Heart left ventricle (tissue), 16 donors: ENCODE data around the gene CLEC16A. TPM values are rescaled to one million over a fixed set of nuclear protein-coding genes. Genes with fewer than 3 reads are reported as not detected.

ENCODE experiments used
- ATAC-seq, 4 donors: fragments of 200-7000 bp; cut with Tn5 transposase; one replicate each; pipeline ENCODE4 v1.9.1; 2020 to 2022; ENCODE audit warnings: moderate library complexity in 4 of 4, mild to moderate bottlenecking in 3 of 4, moderate number of reproducible peaks in 1 of 4
- DNase-seq, 5 donors: peaks; one replicate each; pipeline ENCODE4 v3.0.0-alpha.2; 2020
- H3K27ac ChIP-seq, 12 donors: fragments of 200-600 bp; sonication (generic) in 4 of 12; one replicate each; pipeline versions ENCODE4 v1.5.0 to v1.8.0; 2016 to 2022; ENCODE audit warnings: mild to moderate bottlenecking in 2 of 12
- H3K27me3 ChIP-seq, 9 donors: fragments of 200-600 bp; sonication (generic) in 2 of 9; one replicate each; pipeline versions ENCODE4 v1.5.1 to v1.8.0; 2016 to 2022; ENCODE audit warnings: mild to moderate bottlenecking in 3 of 9
- H3K36me3 ChIP-seq, 9 donors: fragments of 200-600 bp; sonication (generic) in 2 of 9; one replicate each; pipeline versions ENCODE4 v1.5.0 to v1.8.0; 2018 to 2022; ENCODE audit warnings: mild to moderate bottlenecking in 2 of 9
- H3K4me1 ChIP-seq, 12 donors: fragments of 200-600 bp; sonication (generic) in 4 of 12; one replicate each; pipeline versions ENCODE4 v1.5.0 to v1.8.0; 2016 to 2022; ENCODE audit warnings: mild to moderate bottlenecking in 3 of 12
- H3K4me3 ChIP-seq, 12 donors: fragments of 200-600 bp; sonication (generic) in 4 of 12; one replicate each; pipeline versions ENCODE4 v1.5.0 to v1.8.0; 2017 to 2022; ENCODE audit warnings: mild to moderate bottlenecking in 9 of 12, moderate library complexity in 4 of 12
- H3K9me3 ChIP-seq, 12 donors: fragments of 200-600 bp; sonication (generic) in 4 of 12; one replicate each; pipeline versions ENCODE4 v1.5.0 to v1.8.0; 2016 to 2022; ENCODE audit warnings: mild to moderate bottlenecking in 1 of 12
- POLR2A ChIP-seq, 2 donors: fragments of 450-650 bp; IDR thresholded peaks; one replicate each; pipeline ENCODE4 v1.6.1; 2017; ENCODE audit warnings: antibody characterized with exemption in 2 of 2, mild to moderate bottlenecking in 2 of 2, moderate library complexity in 2 of 2
- WGBS, 4 donors: extraction: QIAGEN DNeasy Blood & Tissue Kit in 2 of 4; methylation state at CpG; one replicate each; pipeline versions ENCODE4 v1.1.5 to v1.1.7; 2013 to 2018; 5-methylcytosine and 5-hydroxymethylcytosine counted together
- intact Hi-C, 10 donors: fragments of 100-400 bp; cut with DNase I; formaldehyde crosslinking; loops; one replicate each; pipeline versions ENCODE4 v1.11.1 to v1.14.2; 2022
- polyA plus RNA-seq, 2 donors: library from polyadenylated mRNA; stranded (reverse); fragments of 200-250 nt; gene quantifications; one replicate each; pipeline ENCODE4 v1.2.3, GENCODE V29; 2013
- total RNA-seq, 9 donors: library from RNA; depleted of rRNA in 2 of 9; stranded (reverse); fragments of >200 nt in 2 of 9; fragmentation: NEBNext Ultra II Directional in 3 of 9; extraction: Animal tissue kit (Norgen Biotek cat#: 25700) in 3 of 9; gene quantifications; one replicate each; pipeline versions ENCODE4 v1.1.0 to v1.2.4, GENCODE V29; 2016 to 2023
- TF ChIP-seq, protein P1 (sequence below), 12 donors: fragments of 200-600 bp; sonication (generic) in 4 of 12; IDR thresholded peaks; one replicate each; pipeline versions ENCODE4 v1.5.0 to v1.8.0; 2018 to 2022; ENCODE audit warnings: antibody characterized with exemption in 12 of 12, mild to moderate bottlenecking in 5 of 12
- donor health status: ischemic (EF 13 %, LVEDD 7.1; RV severe dilation, severe dysfunction).
- donor health status: healthy with polysubstance abuse.
- donor health status: DM: no; HTN: yes; CAD: no.
- donor health status: DM: no; HTN: no; CAD: no.
- donor health status: ischemic (EF 25% LVEDD 6.9; RV normal size, moderate dysfunction).
- donor health status: ischemic (EF 25% LVEDD 5.7; RV mildly dilated, moderate dysfunction).
- donor health status: healthy.
- donor health status: DM: yes; HTN: yes; CAD: no.
- donor health status: ischemic (EF 35%, LVEDD 5.7; RV mildly dilated, moderate dysfunction).
- donor health status: nonischemic (EF 11% LVEDD 7.7; RV severe dilation, severe dysfunction).
- donor health status: DM: yes; HTN: yes; CAD: no.
- donor health status: PGD.
- donor health status: ischemic (EF 29% LVEDD 5.4; RV normal size, mild dysfunction).
- donor health status: nonischemic (EF 23%, LVEDD 6.1; RV moderate dilation, normal function).

CLEC16A gene
- total and polyA plus RNA-seq, 11 donors: 13.8 to 41.1 (median 23.7) TPM

GRCh38 chr16:11200592-11200991 lies 256.2 kb downstream of the CLEC16A start:
- ATAC-seq (no peak), DNase-seq (no peak)
- no peaks in the 10 kb centered on the region for H3K36me3 ChIP-seq
- no peak overlapping the region for H3K27ac ChIP-seq
- H3K9me3 ChIP-seq: no peaks in the 10 kb centered on the region
- no peaks in the 10 kb centered on the region for H3K27me3 ChIP-seq
- intact Hi-C loops: no loop called here
- WGBS, 4 donors: 69 to 79% (median 73%) methylated on average over 9 to 10 of the region's 10 CpGs
- peaks cover 0 to 46% (median 0%) of the 10 kb centered on the region in 12 donors for H3K4me1 ChIP-seq
- H3K4me3 ChIP-seq: no peak overlapping the region
- no peak for TF ChIP-seq POLR2A (IDR thresholded peaks at IDR 0.05)
- TF ChIP-seq, protein P1, sequence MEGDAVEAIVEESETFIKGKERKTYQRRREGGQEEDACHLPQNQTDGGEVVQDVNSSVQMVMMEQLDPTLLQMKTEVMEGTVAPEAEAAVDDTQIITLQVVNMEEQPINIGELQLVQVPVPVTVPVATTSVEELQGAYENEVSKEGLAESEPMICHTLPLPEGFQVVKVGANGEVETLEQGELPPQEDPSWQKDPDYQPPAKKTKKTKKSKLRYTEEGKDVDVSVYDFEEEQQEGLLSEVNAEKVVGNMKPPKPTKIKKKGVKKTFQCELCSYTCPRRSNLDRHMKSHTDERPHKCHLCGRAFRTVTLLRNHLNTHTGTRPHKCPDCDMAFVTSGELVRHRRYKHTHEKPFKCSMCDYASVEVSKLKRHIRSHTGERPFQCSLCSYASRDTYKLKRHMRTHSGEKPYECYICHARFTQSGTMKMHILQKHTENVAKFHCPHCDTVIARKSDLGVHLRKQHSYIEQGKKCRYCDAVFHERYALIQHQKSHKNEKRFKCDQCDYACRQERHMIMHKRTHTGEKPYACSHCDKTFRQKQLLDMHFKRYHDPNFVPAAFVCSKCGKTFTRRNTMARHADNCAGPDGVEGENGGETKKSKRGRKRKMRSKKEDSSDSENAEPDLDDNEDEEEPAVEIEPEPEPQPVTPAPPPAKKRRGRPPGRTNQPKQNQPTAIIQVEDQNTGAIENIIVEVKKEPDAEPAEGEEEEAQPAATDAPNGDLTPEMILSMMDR (IDR thresholded peaks at IDR 0.05): no peak

DNA sequence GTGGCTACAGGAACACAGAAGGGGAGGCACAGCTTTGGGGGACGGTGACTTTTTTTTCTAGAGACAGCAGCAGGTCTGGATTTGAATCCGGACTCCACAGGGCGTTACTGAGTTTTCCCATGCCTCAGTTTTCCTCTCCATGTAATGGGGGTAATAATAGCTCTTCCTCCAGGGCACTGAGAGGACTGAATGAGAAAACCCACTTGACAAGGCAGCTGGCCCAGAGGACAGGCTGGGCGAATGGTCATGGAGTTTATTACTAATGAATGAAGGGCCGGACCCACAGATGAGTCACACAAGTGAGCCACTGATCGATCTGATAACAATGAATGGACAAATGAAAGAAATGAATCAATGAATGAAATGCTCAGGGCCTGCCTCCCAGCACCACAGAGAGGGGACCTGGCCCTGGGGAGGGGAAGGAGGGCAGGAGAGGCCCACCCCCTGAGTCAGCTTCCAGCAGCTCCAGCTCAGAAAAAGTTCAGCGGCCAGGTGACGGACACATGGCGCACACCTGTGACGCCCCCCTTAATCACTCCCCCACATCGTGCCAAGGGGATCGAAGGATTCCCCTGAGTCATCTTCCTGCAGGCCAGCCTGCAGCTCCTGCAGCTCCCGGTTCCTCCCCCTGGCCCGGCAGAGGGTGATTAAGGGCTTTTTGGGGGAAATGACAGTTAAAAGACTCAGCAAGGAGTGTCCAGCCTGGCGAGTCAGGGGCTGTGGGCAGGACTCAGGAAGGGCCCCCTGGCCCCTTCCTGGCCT lies 257.3 kb downstream of the CLEC16A start:
- TF ChIP-seq POLR2A (IDR thresholded peaks at IDR 0.05): no peak
- TF ChIP-seq, protein P1 (IDR thresholded peaks at IDR 0.05): no peak
- no peaks in the 10 kb centered on the region for H3K9me3 ChIP-seq
- H3K36me3 ChIP-seq: no peaks in the 10 kb centered on the region
- H3K4me3 ChIP-seq: no peak overlapping the region
- intact Hi-C loops: no loop called here
- no peak overlapping the region for H3K27ac ChIP-seq
- H3K4me1 ChIP-seq: peaks cover 0 to 56% (median 0%) of the 10 kb centered on the region in 12 donors
- WGBS, 4 donors: 66 to 77% (median 68%) methylated on average over 11 to 15 of the region's 15 CpGs
- ATAC-seq (no peak), DNase-seq (no peak)
- H3K27me3 ChIP-seq: no peaks in the 10 kb centered on the region

DNA sequence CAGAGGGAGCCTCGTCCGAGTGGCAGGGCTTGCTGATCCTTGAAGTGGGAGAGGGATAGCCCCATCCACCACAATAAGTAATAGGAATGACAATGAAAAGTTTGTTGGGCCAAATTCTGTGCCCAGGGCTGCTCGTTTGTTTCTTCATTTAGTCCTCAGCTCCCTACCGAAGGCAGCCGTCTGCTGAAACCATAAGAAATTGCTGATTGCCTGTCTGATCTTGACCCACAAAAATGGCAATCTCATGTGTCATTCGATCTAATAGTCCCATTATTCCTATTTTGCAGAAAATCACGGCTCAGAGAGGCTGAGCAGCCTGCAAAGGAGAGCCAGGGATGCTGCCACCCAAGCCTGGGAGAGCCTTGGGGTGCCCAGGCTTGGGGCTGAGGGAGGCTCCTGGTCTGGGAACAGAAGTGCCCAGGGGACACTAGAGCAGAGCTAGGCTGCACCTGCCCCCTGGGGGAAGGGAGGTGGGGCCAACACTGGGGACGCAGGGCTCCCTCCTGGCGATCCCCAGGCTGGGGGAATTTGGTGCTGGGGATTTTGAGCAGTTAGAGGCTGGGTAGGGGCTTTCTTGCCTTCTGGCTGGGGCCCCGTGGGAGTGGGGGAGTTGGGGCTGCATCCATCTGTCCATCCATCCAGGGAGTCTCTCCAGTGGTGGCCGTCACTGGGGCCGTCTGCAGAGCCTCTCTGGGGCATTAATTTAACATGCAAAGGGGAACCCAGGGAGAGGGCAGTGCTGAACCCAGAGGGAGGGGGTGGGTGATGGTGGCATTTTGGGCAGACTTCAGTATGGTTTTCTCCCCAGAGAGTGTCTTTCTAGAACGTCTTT lies 258.1 kb downstream of the CLEC16A start:
- TF ChIP-seq, protein P1 (IDR thresholded peaks at IDR 0.05): no peak
- no peak for TF ChIP-seq POLR2A (IDR thresholded peaks at IDR 0.05)
- DNase-seq (no peak), ATAC-seq (no peak)
- WGBS, 4 donors: 57 to 69% (median 58%) methylated on average over 12 to 13 of the region's 13 CpGs
- H3K9me3 ChIP-seq: peaks cover 0 to 4% (median 0%) of the 10 kb centered on the region in 12 donors
- H3K4me3 ChIP-seq: no peak overlapping the region
- H3K4me1 ChIP-seq: peaks cover 0 to 60% (median 0%) of the 10 kb centered on the region in 12 donors
- intact Hi-C loops: no loop called here
- H3K36me3 ChIP-seq: no peaks in the 10 kb centered on the region
- H3K27ac ChIP-seq: no peak overlapping the region
- no peaks in the 10 kb centered on the region for H3K27me3 ChIP-seq

GRCh38 chr16:11203111-11203623 lies 258.8 kb downstream of the CLEC16A start:
- no peak overlapping the region for H3K4me3 ChIP-seq
- peaks cover 0 to 8% (median 0%) of the 10 kb centered on the region in 12 donors for H3K9me3 ChIP-seq
- H3K27me3 ChIP-seq: no peaks in the 10 kb centered on the region
- TF ChIP-seq POLR2A (IDR thresholded peaks at IDR 0.05): no peak
- peaks cover 0 to 60% (median 0%) of the 10 kb centered on the region in 12 donors for H3K4me1 ChIP-seq
- 78 to 87% (median 82%) methylated on average over 7 of the region's 7 CpGs for WGBS, 4 donors
- intact Hi-C loops: no loop called here
- no peak overlapping the region for H3K27ac ChIP-seq
- DNase-seq (no peak), ATAC-seq (no peak)
- no peaks in the 10 kb centered on the region for H3K36me3 ChIP-seq
